Peyer's patch (tissue), 4 donors: Measurements from ENCODE around the gene HTR4. TPM values are rescaled to one million over a fixed set of nuclear protein-coding genes. Genes with fewer than 3 reads are reported as not detected.

Experiments
- DNase-seq, 3 donors: peaks; one replicate each; pipeline ENCODE4 v3.0.0-alpha.2; 2017 to 2019
- H3K27ac ChIP-seq, 4 donors: fragments of 200-600 bp; sonication (generic); one replicate each; pipeline ENCODE4 v1.5.1; 2016 to 2019
- H3K27me3 ChIP-seq, 2 donors: fragments of 200-600 bp; sonication (generic); one replicate each; pipeline ENCODE4 v1.5.1; 2019
- H3K36me3 ChIP-seq, 3 donors: fragments of 200-600 bp; sonication (generic); one replicate each; pipeline ENCODE4 v1.5.1; 2016 to 2019
- H3K4me1 ChIP-seq, 4 donors: fragments of 200-600 bp; sonication (generic); one replicate each; pipeline ENCODE4 v1.5.1; 2016 to 2019
- H3K4me3 ChIP-seq, 4 donors: fragments of 200-600 bp; sonication (generic); 1 replicate in 3 of 4; 2 replicates in 1 of 4; pipeline ENCODE4 v1.5.1; 2016 to 2019; ENCODE audit warnings: mild to moderate bottlenecking in 1 of 4
- H3K9me3 ChIP-seq, 4 donors: fragments of 200-600 bp; sonication (generic); one replicate each; pipeline ENCODE4 v1.5.1; 2016 to 2019; ENCODE audit warnings: mild to moderate bottlenecking in 1 of 4
- CTCF ChIP-seq, 6 experiments: fragments of 450-650 bp in 4 of 6; fragments of 200-600 bp in 2 of 6; sonication (generic) in 1 of 6; IDR thresholded peaks; one replicate each; pipeline ENCODE4 v1.5.1; 2017 to 2019; ENCODE audit warnings: antibody characterized with exemption in 6 of 6, mild to moderate bottlenecking in 3 of 6, moderate library complexity in 1 of 6
- POLR2A ChIP-seq, 2 donors: fragments of 450-650 bp; IDR thresholded peaks; one replicate each; pipeline ENCODE4 v1.5.1; 2017; ENCODE audit warnings: antibody characterized with exemption in 2 of 2, mild to moderate bottlenecking in 2 of 2, moderate library complexity in 2 of 2
- total RNA-seq, 4 donors: library from RNA; depleted of rRNA; stranded (reverse); fragments of >200 nt; gene quantifications; one replicate each; pipeline ENCODE4 v1.1.0, GENCODE V29; 2016

Gene HTR4
- total RNA-seq, 4 donors from 2014 or later, result 21.5 to 46.6 (median 44.1) TPM

- TF ChIP-seq POLR2A (IDR thresholded peaks at IDR 0.05) (no peak), CTCF (IDR thresholded peaks at IDR 0.05) (no peak)
- Histone ChIP-seq H3K9me3 (no peaks in the 10 kb centered on the region), H3K27me3 (no peaks in the 10 kb centered on the region), H3K36me3 (no peaks in the 10 kb centered on the region), H3K27ac (no peak overlapping the region), H3K4me1 (peaks cover 0 to 5% (median 0%) of the 10 kb centered on the region in 4 donors), H3K4me3 (no peak overlapping the region)
- no peak for DNase-seq
These were observed 21.9 kb downstream of the HTR4 start for GRCh38 chr5:148632255-148633066.

- no peaks in the 10 kb centered on the region for H3K27me3 ChIP-seq
- no peak for DNase-seq
- TF ChIP-seq CTCF (IDR thresholded peaks at IDR 0.05) (no peak), POLR2A (IDR thresholded peaks at IDR 0.05) (no peak)
These were observed 27.3 kb downstream of the HTR4 start for GRCh38 chr5:148626986-148627385.

GRCh38 chr5:148626081-148626613 lies 28.2 kb downstream of the HTR4 start:
- DNase-seq, result no peak
- peaks cover 0 to 13% (median 0%) of the 10 kb centered on the region in 4 donors for H3K4me1 ChIP-seq
- no peak overlapping the region for H3K27ac ChIP-seq
- H3K9me3 ChIP-seq, result no peaks in the 10 kb centered on the region
- H3K36me3 ChIP-seq, result no peaks in the 10 kb centered on the region
- H3K4me3 ChIP-seq, result no peak overlapping the region
- no peak for TF ChIP-seq POLR2A (IDR thresholded peaks at IDR 0.05)
- no peaks in the 10 kb centered on the region for H3K27me3 ChIP-seq

More at GRCh38 chr5:148626986-148627385, 27.3 kb downstream of the HTR4 start:
- Histone ChIP-seq H3K36me3 (no peaks in the 10 kb centered on the region), H3K27ac (no peak overlapping the region), H3K9me3 (no peaks in the 10 kb centered on the region), H3K4me3 (no peak overlapping the region), H3K4me1 (peaks cover 0 to 10% (median 0%) of the 10 kb centered on the region in 4 donors)

GRCh38 chr5:148625250-148625649 lies 29.1 kb downstream of the HTR4 start:
- Histone ChIP-seq H3K4me3 (no peak overlapping the region), H3K36me3 (no peaks in the 10 kb centered on the region), H3K27me3 (no peaks in the 10 kb centered on the region), H3K27ac (no peak overlapping the region), H3K4me1 (peaks cover 0 to 13% (median 0%) of the 10 kb centered on the region in 4 donors), H3K9me3 (no peaks in the 10 kb centered on the region)
- TF ChIP-seq CTCF (IDR thresholded peaks at IDR 0.05) (no peak), POLR2A (IDR thresholded peaks at IDR 0.05) (no peak)
- DNase-seq, result no peak

GRCh38 chr5:148623741-148624140 lies 30.6 kb downstream of the HTR4 start:
- H3K9me3 ChIP-seq, result no peaks in the 10 kb centered on the region
- no peaks in the 10 kb centered on the region for H3K36me3 ChIP-seq
- TF ChIP-seq POLR2A (IDR thresholded peaks at IDR 0.05) (no peak), CTCF (IDR thresholded peaks at IDR 0.05) (no peak)
- no peak overlapping the region for H3K4me3 ChIP-seq
- no peak overlapping the region for H3K27ac ChIP-seq
- H3K4me1 ChIP-seq, result peaks cover 0 to 13% (median 0%) of the 10 kb centered on the region in 4 donors
- H3K27me3 ChIP-seq, result no peaks in the 10 kb centered on the region
- DNase-seq, result no peak

- peaks cover 0 to 13% (median 0%) of the 10 kb centered on the region in 4 donors for H3K4me1 ChIP-seq
- peak overlapping the region in 2 of 4 donors; percentile 2 to 48 for H3K27ac ChIP-seq
- H3K36me3 ChIP-seq, result no peaks in the 10 kb centered on the region
- no peak for DNase-seq
- TF ChIP-seq CTCF (IDR thresholded peaks at IDR 0.05) (no peak), POLR2A (IDR thresholded peaks at IDR 0.05) (no peak)
- H3K4me3 ChIP-seq, result no peak overlapping the region
- H3K9me3 ChIP-seq, result no peaks in the 10 kb centered on the region
- no peaks in the 10 kb centered on the region for H3K27me3 ChIP-seq
These were observed 31.2 kb downstream of the HTR4 start for GRCh38 chr5:148623101-148623500.
